Measurements from ENCODE around the gene TGM2.

DNA sequence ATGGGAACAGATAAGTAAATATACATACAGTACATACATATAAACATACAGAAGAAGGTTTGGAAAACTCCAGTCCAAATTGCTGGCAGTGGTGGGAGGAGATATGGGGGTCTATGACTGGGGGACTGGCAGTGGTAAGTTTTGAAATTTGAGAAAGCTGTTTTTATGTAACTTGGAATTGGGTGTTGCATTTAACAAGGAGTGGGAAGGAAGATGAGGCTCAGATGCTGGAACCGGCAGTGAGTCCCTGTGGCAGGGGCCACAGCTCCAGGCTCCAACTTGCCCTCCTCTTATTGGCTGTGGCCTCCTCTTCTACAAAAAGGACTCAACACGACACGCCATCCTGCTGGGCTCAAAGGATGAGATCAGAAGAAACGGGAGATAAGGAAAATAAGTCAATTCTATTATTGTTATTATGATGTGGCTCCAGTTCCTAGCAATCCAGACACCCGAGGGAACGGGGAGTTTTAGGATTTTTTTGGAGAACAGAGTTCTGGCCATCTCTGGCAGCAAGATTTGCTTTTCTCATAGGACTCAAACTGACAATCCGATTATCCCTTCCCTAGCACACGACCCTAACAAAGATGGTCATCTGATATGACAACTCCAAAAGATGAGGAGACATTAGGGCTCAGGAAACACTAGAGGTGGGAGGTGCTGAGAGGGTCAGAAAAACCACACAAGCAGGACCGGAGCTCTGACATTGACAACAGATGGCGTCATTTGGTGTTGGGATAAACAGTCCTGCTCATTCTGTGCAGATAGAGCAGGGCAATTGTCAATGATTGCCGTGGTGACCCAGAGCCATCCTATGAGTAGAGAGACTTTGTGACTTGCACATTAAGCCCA, 6.0 kb upstream of the TGM2 start:
- TF ChIP-seq, protein P1, sequence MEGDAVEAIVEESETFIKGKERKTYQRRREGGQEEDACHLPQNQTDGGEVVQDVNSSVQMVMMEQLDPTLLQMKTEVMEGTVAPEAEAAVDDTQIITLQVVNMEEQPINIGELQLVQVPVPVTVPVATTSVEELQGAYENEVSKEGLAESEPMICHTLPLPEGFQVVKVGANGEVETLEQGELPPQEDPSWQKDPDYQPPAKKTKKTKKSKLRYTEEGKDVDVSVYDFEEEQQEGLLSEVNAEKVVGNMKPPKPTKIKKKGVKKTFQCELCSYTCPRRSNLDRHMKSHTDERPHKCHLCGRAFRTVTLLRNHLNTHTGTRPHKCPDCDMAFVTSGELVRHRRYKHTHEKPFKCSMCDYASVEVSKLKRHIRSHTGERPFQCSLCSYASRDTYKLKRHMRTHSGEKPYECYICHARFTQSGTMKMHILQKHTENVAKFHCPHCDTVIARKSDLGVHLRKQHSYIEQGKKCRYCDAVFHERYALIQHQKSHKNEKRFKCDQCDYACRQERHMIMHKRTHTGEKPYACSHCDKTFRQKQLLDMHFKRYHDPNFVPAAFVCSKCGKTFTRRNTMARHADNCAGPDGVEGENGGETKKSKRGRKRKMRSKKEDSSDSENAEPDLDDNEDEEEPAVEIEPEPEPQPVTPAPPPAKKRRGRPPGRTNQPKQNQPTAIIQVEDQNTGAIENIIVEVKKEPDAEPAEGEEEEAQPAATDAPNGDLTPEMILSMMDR (IDR thresholded peaks at IDR 0.05; ENCODE audit: poor library complexity, severe bottlenecking), result no peak
- TF ChIP-seq EZH2 (IDR thresholded peaks at IDR 0.05; ENCODE audit: borderline replicate concordance, insufficient read depth, low read length, poor library complexity, severe bottlenecking), result no peak

All from neural cell (in vitro differentiated cells).